Measurements from ENCODE around the gene HABP2. TPM values are rescaled to one million over a fixed set of nuclear protein-coding genes. Genes with fewer than 3 reads are reported as not detected.

The HABP2 gene
- total and polyA plus RNA-seq, 11 donors, result 0.23 to 0.30 TPM; not detected in 9

DNA sequence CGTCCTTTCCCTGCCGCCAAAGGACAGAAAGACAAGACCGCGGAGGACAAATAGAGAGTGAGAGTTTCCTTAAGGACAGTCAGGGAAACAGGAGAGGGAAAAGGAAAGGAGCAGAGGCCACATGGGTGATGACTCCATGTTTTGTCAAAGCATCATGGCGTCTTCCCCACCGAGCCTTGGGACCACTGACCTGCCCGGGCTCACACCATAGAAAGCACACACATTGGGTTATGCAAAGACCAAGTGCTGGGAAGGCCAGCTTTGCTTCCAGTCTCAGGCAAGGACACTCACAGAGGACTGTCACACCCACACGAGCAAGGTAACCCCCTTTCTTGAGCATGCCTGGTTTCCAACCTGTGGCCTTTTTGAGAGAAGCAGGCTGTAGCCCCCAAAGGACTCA lies 23.3 kb upstream of the HABP2 start:
- no peaks in the 10 kb centered on the region for H3K36me3 ChIP-seq
- H3K27me3 ChIP-seq, result peaks cover 0 to 8% (median 0%) of the 10 kb centered on the region in 9 donors
- H3K9me3 ChIP-seq, result no peaks in the 10 kb centered on the region
- 86 to 95% (median 90%) methylated on average over 8 of the region's 8 CpGs for WGBS, 4 donors
- H3K4me1 ChIP-seq, result no peaks in the 10 kb centered on the region
- intact Hi-C loops (cut with DNase I), result loop anchor here in 2 of 10 donors (10.0 kb wide), 1 partner anchor 965 kb away; no protein-coding TSS in a partner anchor
- H3K4me3 ChIP-seq, result no peak overlapping the region
- TF ChIP-seq, protein P1, sequence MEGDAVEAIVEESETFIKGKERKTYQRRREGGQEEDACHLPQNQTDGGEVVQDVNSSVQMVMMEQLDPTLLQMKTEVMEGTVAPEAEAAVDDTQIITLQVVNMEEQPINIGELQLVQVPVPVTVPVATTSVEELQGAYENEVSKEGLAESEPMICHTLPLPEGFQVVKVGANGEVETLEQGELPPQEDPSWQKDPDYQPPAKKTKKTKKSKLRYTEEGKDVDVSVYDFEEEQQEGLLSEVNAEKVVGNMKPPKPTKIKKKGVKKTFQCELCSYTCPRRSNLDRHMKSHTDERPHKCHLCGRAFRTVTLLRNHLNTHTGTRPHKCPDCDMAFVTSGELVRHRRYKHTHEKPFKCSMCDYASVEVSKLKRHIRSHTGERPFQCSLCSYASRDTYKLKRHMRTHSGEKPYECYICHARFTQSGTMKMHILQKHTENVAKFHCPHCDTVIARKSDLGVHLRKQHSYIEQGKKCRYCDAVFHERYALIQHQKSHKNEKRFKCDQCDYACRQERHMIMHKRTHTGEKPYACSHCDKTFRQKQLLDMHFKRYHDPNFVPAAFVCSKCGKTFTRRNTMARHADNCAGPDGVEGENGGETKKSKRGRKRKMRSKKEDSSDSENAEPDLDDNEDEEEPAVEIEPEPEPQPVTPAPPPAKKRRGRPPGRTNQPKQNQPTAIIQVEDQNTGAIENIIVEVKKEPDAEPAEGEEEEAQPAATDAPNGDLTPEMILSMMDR (IDR thresholded peaks at IDR 0.05), result no peak
- no peak for TF ChIP-seq POLR2A (IDR thresholded peaks at IDR 0.05)
- no peak for ATAC-seq
- H3K27ac ChIP-seq, result no peak overlapping the region
- DNase-seq, result no peak

- Histone ChIP-seq H3K4me1 (no peaks in the 10 kb centered on the region), H3K9me3 (peaks cover 0 to 4% (median 0%) of the 10 kb centered on the region in 12 donors), H3K27ac (no peak overlapping the region), H3K4me3 (no peak overlapping the region), H3K36me3 (no peaks in the 10 kb centered on the region), H3K27me3 (peaks cover 0 to 13% (median 0%) of the 10 kb centered on the region in 9 donors)
- TF ChIP-seq, protein P1 (IDR thresholded peaks at IDR 0.05), result no peak
- no peak for TF ChIP-seq POLR2A (IDR thresholded peaks at IDR 0.05)
- DNase-seq (no peak), ATAC-seq (no peak)
- WGBS, 4 donors, result 68 to 79% (median 78%) methylated on average over 13 of the region's 13 CpGs
- intact Hi-C loops (cut with DNase I), result no loop called here
Measured at GRCh38 chr10:113530476-113530875, 22.4 kb upstream of the HABP2 start.

DNA sequence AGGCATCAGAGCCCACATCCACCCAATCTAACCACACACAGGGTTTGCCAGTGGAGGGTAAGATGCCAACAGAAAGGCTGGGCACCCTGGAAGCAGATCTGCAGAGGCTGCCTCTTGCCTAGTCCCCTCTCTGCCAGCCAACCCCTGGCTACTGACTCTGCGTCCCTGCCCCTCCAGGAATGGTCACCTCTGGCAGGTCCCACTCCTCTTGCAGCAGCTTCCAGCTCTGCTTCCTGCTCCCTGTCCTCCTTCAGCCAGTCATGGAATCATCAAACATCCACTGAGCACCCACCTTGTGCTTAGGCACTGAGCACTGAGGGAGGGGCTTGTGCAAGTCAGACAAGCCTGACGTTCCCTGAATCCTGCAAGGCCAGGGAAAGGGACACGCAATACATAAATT lies 20.1 kb upstream of the HABP2 start:
- H3K27me3 ChIP-seq, result peaks cover 0 to 13% (median 0%) of the 10 kb centered on the region in 9 donors
- ATAC-seq, result no peak
- no peaks in the 10 kb centered on the region for H3K36me3 ChIP-seq
- H3K9me3 ChIP-seq, result peaks cover 0 to 4% (median 0%) of the 10 kb centered on the region in 12 donors
- no peaks in the 10 kb centered on the region for H3K4me1 ChIP-seq
- TF ChIP-seq, protein P1 (IDR thresholded peaks at IDR 0.05), result no peak
- no peak for TF ChIP-seq POLR2A (IDR thresholded peaks at IDR 0.05)
- H3K4me3 ChIP-seq, result no peak overlapping the region
- no peak overlapping the region for H3K27ac ChIP-seq
- intact Hi-C loops (cut with DNase I), result no loop called here
- DNase-seq, result no peak
- whole genome bisulfite sequencing, 4 donors, result 79 to 91% (median 86%) methylated on average over 3 of the region's 3 CpGs

- intact Hi-C loops (cut with DNase I), result no loop called here
- no peaks in the 10 kb centered on the region for H3K36me3 ChIP-seq
- H3K27ac ChIP-seq, result no peak overlapping the region
- 82 to 89% (median 85%) methylated on average over 6 of the region's 6 CpGs for WGBS, 4 donors
- no peak for TF ChIP-seq POLR2A (IDR thresholded peaks at IDR 0.05)
- TF ChIP-seq, protein P1 (IDR thresholded peaks at IDR 0.05), result no peak
- no peak overlapping the region for H3K4me3 ChIP-seq
- peaks cover 0 to 4% (median 0%) of the 10 kb centered on the region in 12 donors for H3K9me3 ChIP-seq
- no peaks in the 10 kb centered on the region for H3K4me1 ChIP-seq
- H3K27me3 ChIP-seq, result peaks cover 0 to 13% (median 0%) of the 10 kb centered on the region in 9 donors
- no peak for DNase-seq
- ATAC-seq, result no peak
Measured at GRCh38 chr10:113533801-113534200, 19.1 kb upstream of the HABP2 start.

All from heart left ventricle (tissue), 16 donors.